ENCODE measurements around the gene ASAP2. TPM values are rescaled to one million over a fixed set of nuclear protein-coding genes. Genes with fewer than 3 reads are reported as not detected.

The ASAP2 gene
- total RNA-seq, 2 experiments from 2014 or later = 0.27 TPM; not detected in 1

DNA sequence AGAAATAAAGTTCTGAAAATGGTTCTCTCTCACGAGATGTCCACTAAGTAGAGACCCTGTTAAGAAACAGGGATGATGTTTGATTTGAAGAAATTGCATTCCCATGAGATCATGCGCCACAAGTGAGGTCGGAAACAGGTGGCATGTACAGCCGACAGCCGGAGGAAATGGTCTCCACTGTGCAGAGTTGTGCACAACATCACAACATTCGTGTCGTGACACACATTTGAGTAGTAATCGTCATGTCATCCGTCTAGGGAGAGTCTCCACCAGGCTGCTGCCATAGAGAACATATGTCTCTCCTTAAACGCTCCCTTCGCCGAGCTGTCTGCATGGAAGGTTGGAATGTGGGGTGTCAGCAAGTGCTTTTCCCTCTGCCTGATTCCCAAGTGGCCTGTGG, 84.7 kb downstream of the ASAP2 start:
- TF ChIP-seq, protein P1, sequence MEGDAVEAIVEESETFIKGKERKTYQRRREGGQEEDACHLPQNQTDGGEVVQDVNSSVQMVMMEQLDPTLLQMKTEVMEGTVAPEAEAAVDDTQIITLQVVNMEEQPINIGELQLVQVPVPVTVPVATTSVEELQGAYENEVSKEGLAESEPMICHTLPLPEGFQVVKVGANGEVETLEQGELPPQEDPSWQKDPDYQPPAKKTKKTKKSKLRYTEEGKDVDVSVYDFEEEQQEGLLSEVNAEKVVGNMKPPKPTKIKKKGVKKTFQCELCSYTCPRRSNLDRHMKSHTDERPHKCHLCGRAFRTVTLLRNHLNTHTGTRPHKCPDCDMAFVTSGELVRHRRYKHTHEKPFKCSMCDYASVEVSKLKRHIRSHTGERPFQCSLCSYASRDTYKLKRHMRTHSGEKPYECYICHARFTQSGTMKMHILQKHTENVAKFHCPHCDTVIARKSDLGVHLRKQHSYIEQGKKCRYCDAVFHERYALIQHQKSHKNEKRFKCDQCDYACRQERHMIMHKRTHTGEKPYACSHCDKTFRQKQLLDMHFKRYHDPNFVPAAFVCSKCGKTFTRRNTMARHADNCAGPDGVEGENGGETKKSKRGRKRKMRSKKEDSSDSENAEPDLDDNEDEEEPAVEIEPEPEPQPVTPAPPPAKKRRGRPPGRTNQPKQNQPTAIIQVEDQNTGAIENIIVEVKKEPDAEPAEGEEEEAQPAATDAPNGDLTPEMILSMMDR (conservative IDR thresholded peaks at IDR 0.05; ENCODE audit: low read length) = no peak
- TF ChIP-seq EZH2phosphoT487 (IDR thresholded peaks at IDR 0.05; ENCODE audit: borderline replicate concordance, low read depth, low read length) = no peak

DNA sequence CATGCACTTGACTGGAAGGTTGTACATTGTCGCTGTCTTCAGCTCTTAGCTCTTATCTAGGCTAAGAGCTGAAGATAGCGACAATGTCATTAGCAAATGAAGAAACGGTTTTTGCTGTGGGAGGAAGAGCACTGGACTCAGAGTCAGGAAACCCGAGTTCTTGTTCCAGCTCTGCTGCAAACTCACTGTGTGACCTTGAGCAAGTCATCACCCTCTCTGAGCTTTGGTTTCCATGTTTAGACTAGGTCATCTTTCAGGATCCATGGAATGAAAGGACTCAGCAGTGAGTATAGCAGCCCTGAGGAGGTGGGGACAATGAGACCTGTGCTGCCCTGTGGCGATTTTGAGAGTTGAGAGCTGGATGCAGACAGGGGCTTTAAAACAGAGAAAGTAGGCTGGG, 85.3 kb downstream of the ASAP2 start:
- Histone ChIP-seq H3K4me2 (ENCODE audit: low read length) (no peak overlapping the region), H4K20me1 (ENCODE audit: insufficient read depth, low read length) (no peaks in the 10 kb centered on the region), H3K27ac (ENCODE audit: low read depth, low read length, poor library complexity, severe bottlenecking) (no peak overlapping the region), H3K9me3 (ENCODE audit: low read length) (no peaks in the 10 kb centered on the region), H3K36me3 (ENCODE audit: insufficient read depth, low read length) (no peaks in the 10 kb centered on the region), H3K4me3 (ENCODE audit: low read depth, low read length, poor library complexity, severe bottlenecking) (no peak overlapping the region), H3K79me2 (ENCODE audit: insufficient read depth, low read depth, low read length) (no peaks in the 10 kb centered on the region), H3K4me1 (ENCODE audit: insufficient read depth, low read length, poor library complexity, severe bottlenecking) (no peaks in the 10 kb centered on the region), H3K9me2 (ENCODE audit: insufficient read depth, low read length) (no peaks in the 10 kb centered on the region), H2AFZ (ENCODE audit: low read length) (no peak overlapping the region)
- DNase-seq (ENCODE audit: low spot score) = no peak
- TF ChIP-seq, protein P1 (conservative IDR thresholded peaks at IDR 0.05; ENCODE audit: low read length) = no peak
- TF ChIP-seq EZH2phosphoT487 (IDR thresholded peaks at IDR 0.05; ENCODE audit: borderline replicate concordance, low read depth, low read length) = no peak
- intact Hi-C loops (cut with micrococcal nuclease; ENCODE audit: unreplicated experiment) = no loop called here
- BruUV-seq (replicated peaks) = no TSS peak
- CTCF ChIA-PET (ENCODE audit: unreplicated experiment) = no interaction called here
- POLR2A ChIA-PET = no interaction called here

More for the DNA sequence above, 84.7 kb downstream of the ASAP2 start:
- Histone ChIP-seq H2AFZ (ENCODE audit: low read length) (no peak overlapping the region), H3K9me2 (ENCODE audit: insufficient read depth, low read length) (no peaks in the 10 kb centered on the region), H3K79me2 (ENCODE audit: insufficient read depth, low read depth, low read length) (no peaks in the 10 kb centered on the region), H3K36me3 (ENCODE audit: insufficient read depth, low read length) (no peaks in the 10 kb centered on the region), H4K20me1 (ENCODE audit: insufficient read depth, low read length) (no peaks in the 10 kb centered on the region), H3K9me3 (ENCODE audit: low read length) (no peaks in the 10 kb centered on the region), H3K4me2 (ENCODE audit: low read length) (no peak overlapping the region), H3K4me3 (ENCODE audit: low read depth, low read length, poor library complexity, severe bottlenecking) (no peak overlapping the region), H3K27ac (ENCODE audit: low read depth, low read length, poor library complexity, severe bottlenecking) (no peak overlapping the region), H3K4me1 (ENCODE audit: insufficient read depth, low read length, poor library complexity, severe bottlenecking) (no peaks in the 10 kb centered on the region)
- intact Hi-C loops (cut with micrococcal nuclease; ENCODE audit: unreplicated experiment) = no loop called here
- no peak for DNase-seq (ENCODE audit: low spot score)
- no TSS peak for BruUV-seq (replicated peaks)
- ChIA-PET POLR2A (no interaction called here), CTCF (ENCODE audit: unreplicated experiment) (no interaction called here)

DNA sequence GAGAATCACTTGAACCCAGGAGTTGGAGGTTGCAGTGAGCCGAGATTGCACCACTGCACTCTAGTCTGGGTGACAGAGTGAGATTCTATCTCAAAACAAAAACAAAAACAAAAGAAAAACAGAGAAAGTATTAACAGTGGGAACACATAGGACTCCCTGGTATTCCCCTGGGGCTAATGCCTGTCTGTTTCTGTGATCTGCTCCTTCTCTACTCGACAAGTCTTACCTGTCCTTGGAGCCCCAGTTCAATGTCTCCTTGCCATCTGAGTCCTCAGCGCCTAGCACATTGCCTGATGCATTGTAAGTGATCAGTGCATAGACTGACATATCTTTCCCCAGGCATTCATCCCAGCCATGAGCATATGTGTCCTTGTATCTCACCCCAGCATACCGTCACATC, 85.8 kb downstream of the ASAP2 start:
- intact Hi-C loops (cut with micrococcal nuclease; ENCODE audit: unreplicated experiment) = no loop called here
- H3K9me3 ChIP-seq (ENCODE audit: low read length) = no peaks in the 10 kb centered on the region
- no peaks in the 10 kb centered on the region for H3K9me2 ChIP-seq (ENCODE audit: insufficient read depth, low read length)
- no peaks in the 10 kb centered on the region for H3K4me1 ChIP-seq (ENCODE audit: insufficient read depth, low read length, poor library complexity, severe bottlenecking)
- no peak for DNase-seq (ENCODE audit: low spot score)
- no peaks in the 10 kb centered on the region for H3K36me3 ChIP-seq (ENCODE audit: insufficient read depth, low read length)
- ChIA-PET CTCF (ENCODE audit: unreplicated experiment) (no interaction called here), POLR2A (no interaction called here)
- H3K4me2 ChIP-seq (ENCODE audit: low read length) = no peak overlapping the region
- H4K20me1 ChIP-seq (ENCODE audit: insufficient read depth, low read length) = no peaks in the 10 kb centered on the region
- TF ChIP-seq EZH2phosphoT487 (IDR thresholded peaks at IDR 0.05; ENCODE audit: borderline replicate concordance, low read depth, low read length) = no peak
- TF ChIP-seq, protein P1 (conservative IDR thresholded peaks at IDR 0.05; ENCODE audit: low read length) = no peak
- no peak overlapping the region for H2AFZ ChIP-seq (ENCODE audit: low read length)
- H3K79me2 ChIP-seq (ENCODE audit: insufficient read depth, low read depth, low read length) = no peaks in the 10 kb centered on the region
- no peak overlapping the region for H3K4me3 ChIP-seq (ENCODE audit: low read depth, low read length, poor library complexity, severe bottlenecking)
- H3K27ac ChIP-seq (ENCODE audit: low read depth, low read length, poor library complexity, severe bottlenecking) = no peak overlapping the region
- no TSS peak for BruUV-seq (replicated peaks)
